K562 (cell line): ENCODE results near the gene CLIC1. TPM values are rescaled to one million over a fixed set of nuclear protein-coding genes. Genes with fewer than 3 reads are reported as not detected.

Source experiments
- CBX1 ChIP-seq: sonication (generic); IDR thresholded peaks from 2 replicates; pipeline ENCODE4 v1.6.1; 2016; ENCODE audit warnings: antibody characterized with exemption, low read depth, mild to moderate bottlenecking
- CHD2 ChIP-seq: IDR thresholded peaks from 2 replicates; pipeline ENCODE4 v1.6.1; 2011; ENCODE audit warnings: low read depth, low read length
- GTF2F1 ChIP-seq: IDR thresholded peaks from 2 replicates; pipeline ENCODE4 v1.6.1; 2011; ENCODE audit warnings: low read depth, low read length, improper control_type of control experiment
- HOXB6 ChIP-seq: fragments of 250-450 bp; sonication (Bioruptor Pico); IDR thresholded peaks from 2 replicates; pipeline ENCODE4 v1.5.1; 2022; ENCODE audit warnings: mild to moderate bottlenecking, borderline replicate concordance
- KLF10 ChIP-seq: fragments of 250-450 bp; sonication (Bioruptor Pico); IDR thresholded peaks from 2 replicates; pipeline ENCODE4 v1.6.1; 2021; ENCODE audit warnings: matching md5 sums
- NONO ChIP-seq, 2 experiments: fragments of 200-400 bp in 1 of 2; fragments of 450-650 bp in 1 of 2; formaldehyde crosslinking in 1 of 2; IDR thresholded peaks; 2 replicates each; pipeline ENCODE4 v1.6.1; 2017; ENCODE audit warnings: low read depth in 2 of 2, mild to moderate bottlenecking in 2 of 2, moderate library complexity in 2 of 2, low read length in 1 of 2
- RBM15 ChIP-seq: fragments of 200-400 bp; formaldehyde crosslinking; IDR thresholded peaks from 2 replicates; pipeline ENCODE4 v1.6.1; 2018; ENCODE audit warnings: mild to moderate bottlenecking, low read length, moderate library complexity; ENCODE audit not compliant: insufficient read depth
- SNIP1 ChIP-seq: fragments of 450-650 bp; IDR thresholded peaks from 2 replicates; pipeline ENCODE4 v1.7.1; 2017; ENCODE audit warnings: low read depth, mild to moderate bottlenecking
- ZNF174 ChIP-seq: fragments of 250-450 bp; sonication (Bioruptor Pico); IDR thresholded peaks from 2 replicates; pipeline ENCODE4 v1.4.0; 2020; ENCODE audit warnings: mild to moderate bottlenecking
- ZNF224 ChIP-seq: sonication (generic); formaldehyde crosslinking; IDR thresholded peaks from 2 replicates; pipeline ENCODE4 v1.8.0; 2022; ENCODE audit warnings: mild to moderate bottlenecking, missing genetic modification reagents
- ZNF696 ChIP-seq: fragments of 250-450 bp; sonication (Bioruptor Pico); conservative IDR thresholded peaks from 2 replicates; pipeline ENCODE4 v1.4.0; 2020; ENCODE audit warnings: mild to moderate bottlenecking, moderate library complexity
- polyA plus RNA-seq, 8 experiments: library from polyadenylated mRNA; depleted of rRNA in 4 of 8; stranded (reverse) in 5 of 8; unstranded in 3 of 8; fragments of >200 nt; fragmentation: Nextera tagmentation in 2 of 8; fragmentation: Illumina TruSeq in 1 of 8; extraction: Ambion mirVana in 2 of 8; extraction: Trizol in 1 of 8; gene quantifications; 2 replicates each; pipeline versions ENCODE4 v1.2.1 to v1.2.3, GENCODE V29; 2011 to 2014; ENCODE audit warnings: inconsistent platforms in 1 of 8, missing spikeins in 1 of 8
- total RNA-seq, 7 experiments: library from RNA; depleted of rRNA in 6 of 7; stranded (reverse); fragments of >200 nt in 6 of 7; fragmentation: Illumina TruSeq in 2 of 7; extraction: Trizol in 2 of 7; gene quantifications; 2 replicates each; pipeline versions ENCODE4 v1.2.1 to v1.2.3, GENCODE V29; 2011 to 2021; ENCODE audit warnings: low replicate concordance in 1 of 7
- TF ChIP-seq, protein P1 (sequence below): sonication (generic); formaldehyde crosslinking; IDR thresholded peaks from 2 replicates; pipeline ENCODE4 v1.9.0; 2022; ENCODE audit warnings: mild to moderate bottlenecking, missing genetic modification reagents
- TF ChIP-seq, protein P2 (sequence below): fragments of 450-650 bp; formaldehyde crosslinking; IDR thresholded peaks from 2 replicates; pipeline ENCODE4 v1.4.0; 2022; ENCODE audit warnings: missing genetic modification characterization
- TF ChIP-seq, protein P3 (sequence below), 2 experiments: fragments of 450-650 bp in 1 of 2; sonication (generic) in 1 of 2; formaldehyde crosslinking; conservative IDR thresholded peaks; 2 replicates each; pipeline versions ENCODE4 v1.4.0 to v1.8.1; 2020 to 2022; ENCODE audit warnings: mild to moderate bottlenecking in 1 of 2, missing genetic modification reagents in 1 of 2

The CLIC1 gene
- total and polyA plus RNA-seq, 9 of the 15 experiments (the other 6 are each of a cell fraction or from before 2014, with no cell fraction given) = 1,267 to 2,419 (median 1,808) TPM

DNA sequence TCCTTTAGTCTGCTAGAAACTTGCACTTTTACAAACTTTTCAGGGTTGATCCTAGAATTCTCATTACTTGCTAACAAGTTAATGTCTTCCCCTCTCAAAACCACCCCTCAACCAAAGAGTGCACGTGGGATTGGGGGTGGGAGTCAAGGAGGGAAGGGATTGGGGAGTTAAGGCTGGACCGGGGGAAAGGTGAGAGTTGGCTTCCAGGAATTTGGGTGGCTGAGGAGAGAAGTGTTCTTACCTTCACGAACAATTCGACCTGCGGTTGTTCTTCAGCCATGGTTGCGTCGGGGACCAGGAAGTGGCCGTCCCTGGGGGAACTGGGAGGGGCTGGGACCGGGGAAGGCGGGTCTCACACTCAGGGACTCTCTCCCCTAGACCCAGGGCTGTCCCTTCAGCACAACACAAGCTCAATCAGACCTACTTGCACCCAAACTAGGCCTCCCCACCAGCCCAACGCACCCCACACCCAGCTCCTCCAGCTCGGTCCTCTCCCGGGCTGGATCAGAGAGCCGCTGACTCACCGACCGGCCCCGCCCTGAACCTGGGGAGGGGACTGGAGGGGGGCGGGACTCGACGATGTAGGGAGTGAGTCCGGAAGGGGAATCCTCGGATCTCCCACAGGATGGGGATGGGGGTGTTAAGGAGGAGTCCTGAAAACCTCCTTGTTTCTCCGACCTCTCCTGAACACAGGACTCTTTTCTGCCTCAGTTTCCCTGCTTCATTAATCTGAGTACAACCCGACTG is at the start of gene CLIC1 (continued):
- no peak for TF ChIP-seq RBM15
- no peak for TF ChIP-seq SNIP1
- 0 out of 2 replicates have a peak, but pooled peaks have one; percentile 62 for TF ChIP-seq KLF10
- no peak for TF ChIP-seq CBX1
- no peak for TF ChIP-seq ZNF696 (CRISPR knock-in tag)
- no peak for TF ChIP-seq HOXB6 (CRISPR knock-in tag)
- TF ChIP-seq GTF2F1 = peak; percentile 82; the same call in 1 of the 2 replicates
- TF ChIP-seq ZNF174 (CRISPR knock-in tag) = 0 out of 2 replicates have a peak, but pooled peaks have one; percentile 7
- TF ChIP-seq, protein P1, sequence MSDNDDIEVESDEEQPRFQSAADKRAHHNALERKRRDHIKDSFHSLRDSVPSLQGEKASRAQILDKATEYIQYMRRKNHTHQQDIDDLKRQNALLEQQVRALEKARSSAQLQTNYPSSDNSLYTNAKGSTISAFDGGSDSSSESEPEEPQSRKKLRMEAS = peak; percentile 8; the same call in 1 of the 2 replicates
- TF ChIP-seq, protein P2, sequence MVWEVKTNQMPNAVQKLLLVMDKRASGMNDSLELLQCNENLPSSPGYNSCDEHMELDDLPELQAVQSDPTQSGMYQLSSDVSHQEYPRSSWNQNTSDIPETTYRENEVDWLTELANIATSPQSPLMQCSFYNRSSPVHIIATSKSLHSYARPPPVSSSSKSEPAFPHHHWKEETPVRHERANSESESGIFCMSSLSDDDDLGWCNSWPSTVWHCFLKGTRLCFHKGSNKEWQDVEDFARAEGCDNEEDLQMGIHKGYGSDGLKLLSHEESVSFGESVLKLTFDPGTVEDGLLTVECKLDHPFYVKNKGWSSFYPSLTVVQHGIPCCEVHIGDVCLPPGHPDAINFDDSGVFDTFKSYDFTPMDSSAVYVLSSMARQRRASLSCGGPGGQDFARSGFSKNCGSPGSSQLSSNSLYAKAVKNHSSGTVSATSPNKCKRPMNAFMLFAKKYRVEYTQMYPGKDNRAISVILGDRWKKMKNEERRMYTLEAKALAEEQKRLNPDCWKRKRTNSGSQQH (CRISPR knock-in tag) = peak; percentile 77; the same call in 1 of the 2 replicates
- TF ChIP-seq ZNF224 (CRISPR knock-in tag) = peak; percentile 89
- no peak for TF ChIP-seq NONO (IDR thresholded peaks at IDR 0.05; ENCODE audit: low read depth in 2 of 2, low read length in 1 of 2)
- 0 out of 2 replicates have a peak, but pooled peaks have one; percentile 25 for TF ChIP-seq CHD2
- TF ChIP-seq, protein P3, sequence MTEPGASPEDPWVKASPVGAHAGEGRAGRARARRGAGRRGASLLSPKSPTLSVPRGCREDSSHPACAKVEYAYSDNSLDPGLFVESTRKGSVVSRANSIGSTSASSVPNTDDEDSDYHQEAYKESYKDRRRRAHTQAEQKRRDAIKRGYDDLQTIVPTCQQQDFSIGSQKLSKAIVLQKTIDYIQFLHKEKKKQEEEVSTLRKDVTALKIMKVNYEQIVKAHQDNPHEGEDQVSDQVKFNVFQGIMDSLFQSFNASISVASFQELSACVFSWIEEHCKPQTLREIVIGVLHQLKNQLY (CRISPR knock-in tag; conservative IDR thresholded peaks at IDR 0.05) = peak in 1 of 2 experiments; percentile 76; a peak in 1 of 4 replicates
